ENCODE data around the gene CDC27.
"Not testable (repeated sequence)": the region's sequence is repeated elsewhere in the genome, so short reads cannot be mapped to it uniquely, and the experiment has no call there.

CDC27 gene

GRCh38 chr17:47188876-47189731 lies at the start of gene CDC27:
Gene CDC27, minus strand, starts transcription at chr17:47189295. Its CDS starts 123 bp downstream, at chr17:47189172.
- peak; percentile 100 for DNase-seq

- no peak for DNase-seq
These were observed 49.4 kb upstream of the CDC27 start for GRCh38 chr17:47238321-47239010.

- no peak for DNase-seq
These were observed 48.7 kb upstream of the CDC27 start for GRCh38 chr17:47237841-47238240.

- no peak for DNase-seq
These were observed 46.8 kb upstream of the CDC27 start for GRCh38 chr17:47235923-47236322.

- no peak for DNase-seq
These were observed 46.4 kb upstream of the CDC27 start for GRCh38 chr17:47235506-47235905.

- DNase-seq: no peak
These were observed 43.4 kb upstream of the CDC27 start for GRCh38 chr17:47232465-47232864.

GRCh38 chr17:47231866-47232265 lies 42.8 kb upstream of the CDC27 start:
- no peak for DNase-seq

GRCh38 chr17:47231334-47231733 lies 42.2 kb upstream of the CDC27 start:
- no peak for DNase-seq

- DNase-seq: no peak
These were observed 41.8 kb upstream of the CDC27 start for GRCh38 chr17:47230864-47231263.

- peak; percentile 88 for DNase-seq
These were observed 40.7 kb upstream of the CDC27 start for GRCh38 chr17:47229535-47230443.

- DNase-seq: no peak
These were observed 38.8 kb upstream of the CDC27 start for GRCh38 chr17:47227862-47228261.

- DNase-seq: no peak
These were observed 37.0 kb upstream of the CDC27 start for GRCh38 chr17:47225911-47226688.

GRCh38 chr17:47225436-47225858 lies 36.4 kb upstream of the CDC27 start:
- DNase-seq: no peak

- DNase-seq: no peak
These were observed 35.9 kb upstream of the CDC27 start for GRCh38 chr17:47224966-47225365.

- not testable (repeated sequence) for DNase-seq
These were observed 35.0 kb upstream of the CDC27 start for GRCh38 chr17:47224077-47224476.

- DNase-seq: no peak
These were observed 34.4 kb upstream of the CDC27 start for GRCh38 chr17:47223460-47223859.

- DNase-seq: no peak
These were observed 33.9 kb upstream of the CDC27 start for GRCh38 chr17:47223007-47223406.

GRCh38 chr17:47222047-47222446 lies 33.0 kb upstream of the CDC27 start:
- DNase-seq: no peak

GRCh38 chr17:47221154-47221553 lies 32.1 kb upstream of the CDC27 start:
- no peak for DNase-seq

GRCh38 chr17:47220531-47220999 lies 31.5 kb upstream of the CDC27 start:
- DNase-seq: no peak

- no peak for DNase-seq
These were observed 30.8 kb upstream of the CDC27 start for GRCh38 chr17:47219621-47220475.
